ENCODE results near the gene DNER. TPM values are rescaled to one million over a fixed set of nuclear protein-coding genes. Genes with fewer than 3 reads are reported as not detected.

DNER gene
- total RNA-seq, 1 donor from 2014 or later: 4.1 TPM

- DNase-seq (ENCODE audit: low spot score): no peak
These were observed 42.3 kb downstream of the DNER start for GRCh38 chr2:229672021-229672420.

GRCh38 chr2:229669841-229670240 is 44.5 kb downstream of the DNER start:
- DNase-seq (ENCODE audit: low spot score): peak; percentile 18

- no peak for DNase-seq (ENCODE audit: low spot score)
These were observed 47.5 kb downstream of the DNER start for GRCh38 chr2:229666811-229667210.

GRCh38 chr2:229665158-229665557 is 49.2 kb downstream of the DNER start:
- no peak for DNase-seq (ENCODE audit: low spot score)

- no peak for DNase-seq (ENCODE audit: low spot score)
These were observed 52.9 kb downstream of the DNER start for GRCh38 chr2:229661478-229661877.

GRCh38 chr2:229660951-229661350 is 53.4 kb downstream of the DNER start:
- no peak for DNase-seq (ENCODE audit: low spot score)

GRCh38 chr2:229660391-229660790 is 54.0 kb downstream of the DNER start:
- DNase-seq (ENCODE audit: low spot score): no peak

GRCh38 chr2:229658004-229658403 is 56.4 kb downstream of the DNER start:
- no peak for DNase-seq (ENCODE audit: low spot score)

- DNase-seq (ENCODE audit: low spot score): no peak
These were observed 59.9 kb downstream of the DNER start for GRCh38 chr2:229654437-229654836.

GRCh38 chr2:229653531-229653930 is 60.8 kb downstream of the DNER start:
- no peak for DNase-seq (ENCODE audit: low spot score)

- DNase-seq (ENCODE audit: low spot score): no peak
These were observed 61.6 kb downstream of the DNER start for GRCh38 chr2:229652796-229653195.

- DNase-seq (ENCODE audit: low spot score): no peak
These were observed 63.5 kb downstream of the DNER start for GRCh38 chr2:229650901-229651300.

- DNase-seq (ENCODE audit: low spot score): no peak
These were observed 64.3 kb downstream of the DNER start for GRCh38 chr2:229650059-229650458.

- DNase-seq (ENCODE audit: low spot score): no peak
These were observed 68.1 kb downstream of the DNER start for GRCh38 chr2:229646186-229646723.

GRCh38 chr2:229642371-229642770 is 72.0 kb downstream of the DNER start:
- DNase-seq (ENCODE audit: low spot score): no peak

- DNase-seq (ENCODE audit: low spot score): no peak
These were observed 72.7 kb downstream of the DNER start for GRCh38 chr2:229641676-229642075.

GRCh38 chr2:229640636-229641035 is 73.7 kb downstream of the DNER start:
- no peak for DNase-seq (ENCODE audit: low spot score)

- no peak for DNase-seq (ENCODE audit: low spot score)
These were observed 77.8 kb downstream of the DNER start for GRCh38 chr2:229636571-229636970.

- no peak for DNase-seq (ENCODE audit: low spot score)
These were observed 79.0 kb downstream of the DNER start for GRCh38 chr2:229635371-229635680.

GRCh38 chr2:229634601-229635370 is 79.6 kb downstream of the DNER start:
- DNase-seq (ENCODE audit: low spot score): no peak

- no peak for DNase-seq (ENCODE audit: low spot score)
These were observed 80.8 kb downstream of the DNER start for GRCh38 chr2:229633556-229633955.

- DNase-seq (ENCODE audit: low spot score): no peak
These were observed 85.3 kb downstream of the DNER start for GRCh38 chr2:229629039-229629438.

- no peak for DNase-seq (ENCODE audit: low spot score)
These were observed 86.6 kb downstream of the DNER start for GRCh38 chr2:229627728-229628127.
